Endodermal cell (in vitro differentiated cells): ENCODE measurements around the gene SH2D3C. TPM values are rescaled to one million over a fixed set of nuclear protein-coding genes. Genes with fewer than 3 reads are reported as not detected.
A peak's percentile ranks its signal among the peaks of the same experiment; 100 is the strongest.

Experiments used
- DNase-seq: peaks from one replicate; pipeline ENCODE4 v3.0.0-alpha.2; 2017
- H3K27ac ChIP-seq: 2 replicates; pipeline ENCODE4 v1.5.1; 2013; ENCODE audit warnings: mild to moderate bottlenecking, low read depth, low read length, moderate library complexity
- H3K27me3 ChIP-seq: 2 replicates; pipeline ENCODE4 v1.6.1; 2013; ENCODE audit warnings: mild to moderate bottlenecking, low read length, moderate library complexity; ENCODE audit not compliant: insufficient read depth, control insufficient read depth, poor library complexity, severe bottlenecking
- H3K36me3 ChIP-seq: 2 replicates; pipeline ENCODE4 v1.7.0; 2013; ENCODE audit warnings: mild to moderate bottlenecking, low read length, moderate library complexity; ENCODE audit not compliant: control insufficient read depth, insufficient read depth
- H3K4me1 ChIP-seq: one replicate; pipeline ENCODE4 v1.7.0; 2013; ENCODE audit warnings: low read length; ENCODE audit not compliant: control insufficient read depth, insufficient read depth
- H3K4me3 ChIP-seq: 2 replicates; pipeline ENCODE4 v1.5.1; 2013; ENCODE audit warnings: mild to moderate bottlenecking, low read length, moderate library complexity
- H3K9ac ChIP-seq: 2 replicates; pipeline ENCODE4 v1.6.1; 2013; ENCODE audit warnings: mild to moderate bottlenecking, low read length, moderate library complexity; ENCODE audit not compliant: poor library complexity, severe bottlenecking; ENCODE audit errors: extremely low read depth
- H3K9me3 ChIP-seq: 2 replicates; pipeline ENCODE4 v1.6.1; 2013; ENCODE audit warnings: mild to moderate bottlenecking, low read length, moderate library complexity; ENCODE audit not compliant: control insufficient read depth
- H3K27ac Mint-ChIP-seq: 2 replicates; pipeline ENCODE4 v1.8.0; 2020; ENCODE audit warnings: mixed read lengths
- H3K27me3 Mint-ChIP-seq: 2 replicates; pipeline ENCODE4 v1.8.0; 2021; ENCODE audit warnings: mild to moderate bottlenecking, mixed read lengths; ENCODE audit not compliant: insufficient read depth
- H3K36me3 Mint-ChIP-seq: 2 replicates; pipeline ENCODE4 v1.8.0; 2020; ENCODE audit warnings: low read depth, mixed read lengths
- H3K4me1 Mint-ChIP-seq: 2 replicates; pipeline ENCODE4 v1.8.0; 2020; ENCODE audit warnings: mixed read lengths
- H3K4me3 Mint-ChIP-seq: 2 replicates; pipeline ENCODE4 v1.8.0; 2020; ENCODE audit warnings: mild to moderate bottlenecking, moderate library complexity, mixed read lengths
- H3K9me3 Mint-ChIP-seq: 2 replicates; pipeline ENCODE4 v1.8.0; 2020; ENCODE audit warnings: mild to moderate bottlenecking, mixed read lengths
- CTCF ChIP-seq: fragments of 200-600 bp; sonication (generic); conservative IDR thresholded peaks from 2 replicates; pipeline ENCODE4 v1.5.0; 2021; ENCODE audit warnings: antibody characterized with exemption, mild to moderate bottlenecking
- WGBS, 2 experiments: methylation state at CpG; one replicate each; pipeline versions ENCODE4 v1.1.5 to v1.1.7; 2013; ENCODE audit warnings: missing lambda C conversion rate in 2 of 2, mixed read lengths in 1 of 2; ENCODE audit not compliant: insufficient coverage in 1 of 2, insufficient read length in 1 of 2; 5-methylcytosine and 5-hydroxymethylcytosine counted together
- total RNA-seq, 2 donors: library from RNA; stranded (reverse); fragmentation: NEBNext Ultra II Directional in 1 of 2; extraction: Animal tissue kit (Norgen Biotek cat#: 25700) in 1 of 2; gene quantifications; 2 replicates in 1 of 2; 3 replicates in 1 of 2; pipeline ENCODE4 v1.2.1, GENCODE V29; 2021

The SH2D3C gene
- total RNA-seq, 2 donors from 2014 or later, result 0.77 to 1.4 TPM

GRCh38 chr9:127776924-127777289 lies 1.6 kb downstream of the SH2D3C start:
- Histone ChIP-seq H3K9me3 (no peaks in the 10 kb centered on the region), H3K27me3 (no peaks in the 10 kb centered on the region), H3K4me1 (no peaks in the 10 kb centered on the region), H3K27ac (no peak overlapping the region), H3K36me3 (no peaks in the 10 kb centered on the region), H3K4me3 (no peak overlapping the region), H3K9ac (no peak overlapping the region)
- Mint-ChIP-seq H3K4me1 (no peaks in the 10 kb centered on the region), H3K36me3 (no peaks in the 10 kb centered on the region), H3K9me3 (no peaks in the 10 kb centered on the region), H3K27ac (no peak overlapping the region), H3K27me3 (peaks cover 1% of the 10 kb centered on the region), H3K4me3 (no peak overlapping the region)
- no peak for TF ChIP-seq CTCF
- WGBS, 2 experiments, result 87 to 90% methylated on average over 4 to 5 of the region's 5 CpGs
- no peak for DNase-seq

GRCh38 chr9:127776195-127776923 lies 2.1 kb downstream of the SH2D3C start:
- 67 to 87% methylated on average over 10 to 15 of the region's 15 CpGs for WGBS, 2 experiments
- Mint-ChIP-seq H3K27me3 (peaks cover 1% of the 10 kb centered on the region), H3K27ac (no peak overlapping the region), H3K4me3 (no peak overlapping the region), H3K9me3 (no peaks in the 10 kb centered on the region), H3K36me3 (no peaks in the 10 kb centered on the region), H3K4me1 (no peaks in the 10 kb centered on the region)
- Histone ChIP-seq H3K36me3 (no peaks in the 10 kb centered on the region), H3K27ac (no peak overlapping the region), H3K4me1 (no peaks in the 10 kb centered on the region), H3K27me3 (no peaks in the 10 kb centered on the region), H3K9ac (no peak overlapping the region), H3K9me3 (no peaks in the 10 kb centered on the region), H3K4me3 (no peak overlapping the region)
- DNase-seq, result peak; percentile 78
- TF ChIP-seq CTCF, result no peak

- Mint-ChIP-seq H3K9me3 (no peaks in the 10 kb centered on the region), H3K4me1 (peaks cover 8% of the 10 kb centered on the region), H3K27ac (no peak overlapping the region), H3K27me3 (peaks cover 8% of the 10 kb centered on the region), H3K4me3 (no peak overlapping the region), H3K36me3 (no peaks in the 10 kb centered on the region)
- Histone ChIP-seq H3K36me3 (no peaks in the 10 kb centered on the region), H3K27ac (no peak overlapping the region), H3K4me1 (peaks cover 3% of the 10 kb centered on the region), H3K9ac (no peak overlapping the region), H3K9me3 (no peaks in the 10 kb centered on the region), H3K4me3 (no peak overlapping the region), H3K27me3 (no peaks in the 10 kb centered on the region)
- no peak for DNase-seq
- 88 to 92% methylated on average over 10 of the region's 10 CpGs for WGBS, 2 experiments
- TF ChIP-seq CTCF, result no peak
Measured at GRCh38 chr9:127773981-127774380, 4.5 kb downstream of the SH2D3C start.
